Motor neuron (in vitro differentiated cells): ENCODE data around the gene KRTAP12-1. TPM values are rescaled to one million over a fixed set of nuclear protein-coding genes. Genes with fewer than 3 reads are reported as not detected.

Source experiments
- ATAC-seq, 8 experiments: fragments of 200-7000 bp; cut with Tn5 transposase; replicated peaks in 6 of 8; 2 replicates each; pipeline ENCODE4 v1.8.0; 2021; ENCODE audit warnings: mild to moderate bottlenecking in 8 of 8, moderate library complexity in 8 of 8
- H3K27ac ChIP-seq, 2 donors: fragments of 250-450 bp; sonication (Bioruptor Pico); 2 replicates each; pipeline ENCODE4 v1.9.0; 2021; ENCODE audit warnings: antibody characterized with exemption in 2 of 2, mild to moderate bottlenecking in 2 of 2, moderate library complexity in 1 of 2
- H3K4me1 ChIP-seq, 2 donors: fragments of 250-450 bp; sonication (Bioruptor Pico); replicated peaks in 1 of 2; 2 replicates each; pipeline ENCODE4 v1.6.1; 2021; ENCODE audit warnings: antibody characterized with exemption in 2 of 2, mild to moderate bottlenecking in 2 of 2, moderate library complexity in 1 of 2
- H3K4me3 ChIP-seq, 5 donors: fragments of 250-450 bp; sonication (Bioruptor Pico); 2 replicates each; pipeline ENCODE4 v1.9.0; 2021; ENCODE audit warnings: antibody characterized with exemption in 5 of 5, mild to moderate bottlenecking in 5 of 5, moderate library complexity in 4 of 5
- WGBS, 10 experiments: fragments of 450-650 bp; shearing (Covaris generic); methylation state at CpG; one replicate each; pipeline ENCODE4 v1.0.0; 2022; 5-methylcytosine and 5-hydroxymethylcytosine counted together
- in situ Hi-C, 9 experiments: fragments of 400-800 bp; cut with MboI; loops; one replicate each; pipeline ENCODE4 v1.15.0; 2021; ENCODE audit warnings: low sequenced_read_pairs in 9 of 9, low pct_unique_long_range_greater_than_20kb in 2 of 9; ENCODE audit not compliant: unreplicated experiment in 9 of 9
- total RNA-seq, 8 experiments: library from RNA; unstranded; fragments of 300-600 nt; gene quantifications; 2 replicates each; pipeline versions ENCODE4 v1.2.3 to v1.2.4, GENCODE V29; 2022

KRTAP12-1 gene
- total RNA-seq, 8 experiments from 2014 or later = 0.90 TPM; not detected in 7

- WGBS, 10 experiments = 17 to 100% (median 38%) methylated on average over 1 to 4 of the region's 5 CpGs; no CpG with 5 or more reads in 4 of the 10 experiments
- peak in 5 of 8 experiments; percentile 17 to 49 (median 44) for ATAC-seq
- Histone ChIP-seq H3K4me1 (peaks cover 18 to 24% of the 10 kb centered on the region in 2 donors), H3K4me3 (no peak overlapping the region), H3K27ac (peak overlapping the region; percentile 3 to 72)
- in situ Hi-C loops = no loop called here
Observed at GRCh38 chr21:44722731-44723130, 40.8 kb upstream of the KRTAP12-1 start.

- H3K27ac ChIP-seq = no peak overlapping the region
- no peak for ATAC-seq
- 0 to 100% (median 73%) methylated on average over 1 to 2 of the region's 2 CpGs; no CpG with 5 or more reads in 2 of the 10 experiments for whole genome bisulfite sequencing, 10 experiments
- peaks cover 21 to 27% of the 10 kb centered on the region in 2 donors for H3K4me1 ChIP-seq
- H3K4me3 ChIP-seq = no peak overlapping the region
- in situ Hi-C loops = no loop called here
Observed at GRCh38 chr21:44720170-44720569, 38.2 kb upstream of the KRTAP12-1 start.

GRCh38 chr21:44718571-44718970 is 36.6 kb upstream of the KRTAP12-1 start:
- ATAC-seq = no peak
- 41 to 85% (median 80%) methylated on average over 2 to 4 of the region's 6 CpGs; no CpG with 5 or more reads in 5 of the 10 experiments for WGBS, 10 experiments
- Histone ChIP-seq H3K4me3 (no peak overlapping the region), H3K27ac (no peak overlapping the region), H3K4me1 (peaks cover 20 to 29% of the 10 kb centered on the region in 2 donors)
- in situ Hi-C loops = no loop called here

GRCh38 chr21:44718093-44718492 is 36.1 kb upstream of the KRTAP12-1 start:
- ATAC-seq = peak in 3 of 8 experiments; percentile 38 to 64 (median 64)
- 4 to 88% (median 72%) methylated on average over 1 to 2 of the region's 2 CpGs; no CpG with 5 or more reads in 2 of the 10 experiments for WGBS, 10 experiments
- H3K4me1 ChIP-seq = peaks cover 15 to 25% of the 10 kb centered on the region in 2 donors
- in situ Hi-C loops = no loop called here
- H3K27ac ChIP-seq = no peak overlapping the region
- H3K4me3 ChIP-seq = no peak overlapping the region

GRCh38 chr21:44716984-44717383 is 35.0 kb upstream of the KRTAP12-1 start:
- Histone ChIP-seq H3K27ac (no peak overlapping the region), H3K4me3 (no peak overlapping the region), H3K4me1 (peaks cover 7 to 25% of the 10 kb centered on the region in 2 donors)
- ATAC-seq = peak in 3 of 8 experiments; percentile 36 to 72 (median 63)
- in situ Hi-C loops = no loop called here

DNA sequence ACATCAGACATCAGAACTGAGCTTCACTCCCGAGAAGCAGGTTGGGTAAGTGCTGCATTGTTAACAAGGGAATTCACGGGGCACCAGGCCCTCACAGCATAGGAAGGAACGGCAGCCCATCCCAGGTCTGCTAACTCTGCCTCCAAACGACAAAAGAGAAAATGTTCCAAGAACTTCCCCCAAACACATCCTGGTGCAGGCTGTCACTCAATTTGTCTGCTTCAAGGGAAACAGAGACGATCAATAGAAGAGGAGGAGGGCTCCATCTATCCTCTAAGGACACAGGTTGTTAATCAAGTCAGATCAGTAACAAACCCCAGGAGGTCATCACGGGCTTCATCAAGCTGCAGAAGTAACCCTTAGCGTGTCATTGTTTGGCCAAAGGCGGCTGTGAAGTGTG is 32.9 kb upstream of the KRTAP12-1 start:
- Histone ChIP-seq H3K27ac (no peak overlapping the region), H3K4me3 (no peak overlapping the region), H3K4me1 (peaks cover 22 to 43% of the 10 kb centered on the region in 2 donors)
- WGBS, 10 experiments = 0 to 29% (median 13%) methylated on average over 1 to 7 of the region's 8 CpGs
- no peak for ATAC-seq
- in situ Hi-C loops = no loop called here

- in situ Hi-C loops = no loop called here
- ATAC-seq = no peak
Observed at GRCh38 chr21:44713846-44714245, 31.9 kb upstream of the KRTAP12-1 start.

DNA sequence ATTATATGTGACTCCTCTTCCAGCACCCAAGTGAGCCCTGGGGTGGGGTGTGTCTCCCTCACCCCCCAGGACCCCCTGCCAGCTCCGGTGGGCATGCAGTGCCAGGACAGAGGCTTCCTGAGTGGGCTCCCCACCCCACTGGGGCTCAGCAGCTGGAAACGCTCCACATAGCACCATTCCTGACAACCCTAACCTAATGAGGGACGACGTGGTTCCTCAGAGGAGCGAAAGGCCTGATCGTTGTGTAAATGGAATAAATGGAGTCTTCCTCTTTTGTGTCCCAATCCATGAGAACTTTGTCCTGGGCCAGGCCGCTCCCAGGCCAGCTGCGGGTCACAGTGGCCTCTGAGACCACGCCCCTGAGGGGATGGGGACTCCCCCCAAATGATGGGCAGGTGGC is 31.2 kb upstream of the KRTAP12-1 start:
- WGBS, 10 experiments = 70% methylated on average over 2 of the region's 9 CpGs; no CpG with 5 or more reads in 9 of the 10 experiments
- Histone ChIP-seq H3K4me3 (no peak overlapping the region), H3K4me1 (peaks cover 38 to 59% of the 10 kb centered on the region in 2 donors), H3K27ac (no peak overlapping the region)
- in situ Hi-C loops = no loop called here
- ATAC-seq = no peak

More at GRCh38 chr21:44713846-44714245, 31.9 kb upstream of the KRTAP12-1 start:
- peaks cover 31 to 54% of the 10 kb centered on the region in 2 donors for H3K4me1 ChIP-seq
- WGBS, 10 experiments = 17 to 100% (median 77%) methylated on average over 1 to 7 of the region's 10 CpGs; no CpG with 5 or more reads in 4 of the 10 experiments
- H3K4me3 ChIP-seq = no peak overlapping the region
- H3K27ac ChIP-seq = no peak overlapping the region

DNA sequence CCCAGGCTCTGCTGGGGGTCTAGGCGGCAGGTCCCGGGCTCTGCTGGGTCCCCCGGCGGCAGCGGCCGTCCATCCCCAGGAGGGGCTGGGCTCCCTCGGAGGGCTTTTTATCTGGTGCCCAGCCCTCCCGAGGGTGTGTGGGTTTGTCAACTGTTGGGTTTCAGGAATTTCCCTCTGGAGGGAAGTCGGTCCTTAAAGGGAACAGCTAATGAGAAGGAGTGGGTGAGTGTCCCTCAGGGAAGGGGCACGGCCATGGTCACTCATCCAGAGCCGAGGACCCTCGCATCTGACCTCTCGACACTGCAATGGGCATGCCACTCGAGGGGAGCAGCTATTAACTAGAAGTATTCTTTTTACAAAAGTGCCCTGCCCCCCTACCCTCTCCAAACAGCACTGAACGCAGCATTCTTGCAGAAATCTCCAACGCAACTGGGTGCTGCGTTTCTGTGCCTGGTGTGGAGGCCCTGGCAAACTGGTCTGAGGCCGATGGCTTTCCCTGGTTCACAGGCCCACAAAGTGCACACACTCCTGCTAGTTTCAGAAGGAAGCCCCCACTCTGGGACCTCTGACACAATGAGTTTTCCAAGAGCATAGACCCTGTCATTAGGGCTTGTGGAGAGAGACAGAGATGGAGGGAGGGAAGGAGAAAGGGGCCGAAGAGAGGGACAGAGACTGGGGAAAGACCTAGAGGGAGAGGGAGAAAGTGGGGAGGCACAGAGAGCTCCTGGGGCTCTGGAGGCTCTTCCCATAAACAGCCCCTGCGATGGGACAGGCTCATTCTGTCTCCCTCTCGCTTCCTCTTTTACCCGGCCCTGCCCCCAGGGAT is 30.5 kb upstream of the KRTAP12-1 start:
- peak in 1 of 8 experiments; percentile 37 for ATAC-seq
- WGBS, 10 experiments = 0 to 40% (median 34%) methylated on average over 1 to 6 of the region's 22 CpGs; no CpG with 5 or more reads in 5 of the 10 experiments
- peaks cover 44 to 64% of the 10 kb centered on the region in 2 donors for H3K4me1 ChIP-seq
- H3K27ac ChIP-seq = no peak overlapping the region
- H3K4me3 ChIP-seq = no peak overlapping the region
- in situ Hi-C loops = no loop called here

DNA sequence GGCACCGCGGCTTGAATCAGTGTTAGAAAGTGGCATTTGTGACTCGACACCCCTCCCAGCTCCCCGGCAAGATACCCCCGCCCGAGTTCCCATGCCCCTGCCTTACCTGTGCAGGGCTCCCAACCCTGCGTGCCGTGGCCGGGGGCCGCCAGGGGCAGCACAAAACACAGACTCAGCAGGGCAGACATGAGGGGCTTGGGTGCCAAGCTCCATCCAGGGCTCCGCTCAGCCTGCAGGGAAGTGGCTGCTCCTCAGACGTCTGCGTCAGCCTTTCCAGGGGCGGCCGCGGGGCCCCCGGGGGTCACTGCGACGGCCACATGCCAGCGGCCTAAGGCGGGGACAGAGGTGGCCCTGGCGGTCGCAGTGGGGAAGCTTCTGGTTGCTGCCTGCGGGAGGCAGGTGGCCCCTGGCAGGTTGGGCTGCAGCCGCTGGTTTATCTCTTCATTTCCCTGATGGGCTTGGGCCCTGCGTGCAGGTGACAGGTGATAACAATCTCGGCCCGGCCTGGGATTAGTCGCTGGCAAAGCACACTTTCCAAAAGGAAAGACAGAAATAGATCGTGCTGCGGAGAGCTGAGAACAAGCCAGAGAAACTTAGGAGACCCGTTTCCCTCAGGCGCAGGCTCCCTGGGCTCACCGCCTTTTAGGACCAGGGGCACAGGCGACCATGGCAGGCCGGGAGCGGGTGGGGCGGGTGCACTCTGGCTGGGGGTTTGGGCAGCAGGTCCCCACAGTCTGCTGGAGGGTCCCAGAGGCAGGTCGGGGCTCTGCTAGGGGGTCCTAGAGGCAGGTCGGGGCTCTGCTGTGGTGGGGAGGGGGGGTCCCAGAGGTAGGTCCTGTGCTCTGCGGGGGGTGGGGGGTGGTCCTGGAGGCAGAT is 29.6 kb upstream of the KRTAP12-1 start, which contains the start of gene TSPEAR:
Gene TSPEAR (minus strand): TSS at position 246 of the 876 bp plus-strand sequence. CDS start 58 bp downstream, at position 188.
- peaks cover 44 to 67% of the 10 kb centered on the region in 2 donors for H3K4me1 ChIP-seq
- in situ Hi-C loops = no loop called here
- peak within 1 kb of the TSS in 2 of 5 donors; percentile 4 to 40 for H3K4me3 ChIP-seq
- ATAC-seq = peak in 6 of 8 experiments; percentile 12 to 92 (median 87)
- WGBS, 10 experiments = 0 to 8% (median 0%) methylated on average over 1 to 15 of the region's 41 CpGs; no CpG with 5 or more reads in 6 of the 10 experiments
- H3K27ac ChIP-seq = no peak within 1 kb of the TSS

GRCh38 chr21:44710756-44711326 is 28.9 kb upstream of the KRTAP12-1 start:
- no peak overlapping the region for H3K27ac ChIP-seq
- peaks cover 47 to 67% of the 10 kb centered on the region in 2 donors for H3K4me1 ChIP-seq
- peak in 5 of 8 experiments; percentile 5 to 34 (median 27) for ATAC-seq

GRCh38 chr21:44710294-44710665 is 28.3 kb upstream of the KRTAP12-1 start:
- no peak overlapping the region for H3K4me3 ChIP-seq
- no peak overlapping the region for H3K27ac ChIP-seq
- in situ Hi-C loops = no loop called here
- H3K4me1 ChIP-seq = peaks cover 45 to 65% of the 10 kb centered on the region in 2 donors
- WGBS, 10 experiments = 0 to 70% (median 29%) methylated on average over 1 to 9 of the region's 17 CpGs; no CpG with 5 or more reads in 5 of the 10 experiments
- peak in 1 of 8 experiments; percentile 6 for ATAC-seq

More at GRCh38 chr21:44710756-44711326, 28.9 kb upstream of the KRTAP12-1 start:
- WGBS, 10 experiments = 0 to 55% (median 43%) methylated on average over 1 to 6 of the region's 20 CpGs; no CpG with 5 or more reads in 3 of the 10 experiments
- in situ Hi-C loops = no loop called here
- H3K4me3 ChIP-seq = peak overlapping the region in 2 of 5 donors; percentile 4 to 40
